Measurements from ENCODE around the gene PLXDC2. TPM values are rescaled to one million over a fixed set of nuclear protein-coding genes. Genes with fewer than 3 reads are reported as not detected.
"Not testable (repeated sequence)": the region's sequence is repeated elsewhere in the genome, so short reads cannot be mapped to it uniquely, and the experiment has no call there.

The PLXDC2 gene
- total RNA-seq, 1 donor: 38.0 TPM

DNA sequence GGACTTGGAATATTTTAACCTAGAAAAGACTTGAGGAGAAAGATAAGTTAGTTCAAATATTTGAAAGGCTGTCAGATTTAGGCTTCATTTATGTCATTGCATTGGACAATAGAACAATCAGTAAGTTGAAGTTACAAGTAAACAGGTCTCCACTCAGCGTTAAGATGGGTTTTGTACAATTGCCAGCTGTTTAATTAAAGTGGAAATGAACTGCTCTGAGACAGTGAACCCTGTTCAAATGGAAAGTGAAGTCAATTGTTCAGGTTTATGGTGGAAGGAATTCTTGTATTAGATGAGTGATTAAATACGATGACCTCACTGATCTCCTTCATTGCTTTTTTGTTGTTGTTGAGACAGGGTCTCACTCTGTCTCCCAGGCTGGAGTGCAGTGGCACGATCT is 151.7 kb downstream of the PLXDC2 start:
- DNase-seq (ENCODE audit: low read depth in 2 of 3, low spot score in 2 of 3): no peak

DNA sequence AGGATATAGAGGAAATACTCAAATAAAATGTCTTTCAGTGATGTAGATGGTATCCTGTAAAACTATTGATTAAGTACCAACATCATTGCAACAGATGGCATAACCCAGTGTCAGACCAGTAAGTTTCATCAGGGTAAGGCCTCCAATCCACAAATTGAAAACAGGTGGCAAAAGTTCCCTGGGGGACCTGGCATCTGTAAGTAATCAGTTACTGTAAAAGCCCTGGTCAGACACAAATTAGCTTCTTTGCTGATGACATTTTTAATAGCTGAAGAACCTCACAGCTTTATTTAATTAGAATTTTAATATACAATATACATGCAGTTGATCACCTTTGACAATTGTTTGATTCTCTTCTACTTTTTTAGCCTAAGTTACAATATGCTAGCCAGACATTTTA is 152.5 kb downstream of the PLXDC2 start:
- no peak for DNase-seq (ENCODE audit: low read depth in 2 of 3, low spot score in 2 of 3)

DNA sequence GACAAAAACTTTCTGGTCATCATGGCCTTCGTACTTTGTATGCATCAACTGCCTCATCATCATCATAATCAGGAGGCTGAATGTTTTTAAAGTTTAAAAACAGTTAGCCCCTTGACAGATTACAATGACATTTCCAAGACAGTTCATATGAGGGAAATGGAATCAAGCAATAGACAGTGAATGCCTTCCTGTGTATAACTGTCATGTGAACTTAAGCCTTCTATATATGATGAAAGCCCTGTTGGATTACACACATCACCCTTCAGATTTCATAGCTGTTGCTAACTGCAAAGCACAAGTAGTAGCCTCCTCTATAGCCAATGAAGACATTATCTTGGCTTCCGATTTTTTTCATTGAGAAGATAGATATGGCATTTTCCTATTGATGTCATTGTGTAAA is 154.0 kb downstream of the PLXDC2 start:
- DNase-seq (ENCODE audit: low read depth in 2 of 3, low spot score in 2 of 3): no peak

DNA sequence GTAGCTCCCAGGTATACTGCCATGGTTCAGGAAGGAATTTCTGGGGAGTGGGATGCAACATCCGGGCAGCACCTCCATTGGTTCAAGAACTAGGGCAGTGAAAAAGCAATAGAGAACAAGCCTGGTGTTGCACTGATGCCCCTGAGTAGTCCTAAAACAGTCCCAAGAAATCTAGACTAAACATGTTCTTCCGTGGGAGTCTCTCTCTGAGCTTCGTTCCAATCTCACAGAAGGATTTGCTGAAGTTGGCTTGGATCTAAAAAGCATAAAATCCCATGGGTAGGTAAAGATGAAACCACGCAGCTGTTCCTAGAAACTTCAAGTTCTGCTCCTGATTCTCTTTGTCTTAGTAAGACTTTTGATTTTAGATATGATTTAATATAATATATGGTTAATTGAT is 154.5 kb downstream of the PLXDC2 start:
- no peak for DNase-seq (ENCODE audit: low read depth in 2 of 3, low spot score in 2 of 3)

DNA sequence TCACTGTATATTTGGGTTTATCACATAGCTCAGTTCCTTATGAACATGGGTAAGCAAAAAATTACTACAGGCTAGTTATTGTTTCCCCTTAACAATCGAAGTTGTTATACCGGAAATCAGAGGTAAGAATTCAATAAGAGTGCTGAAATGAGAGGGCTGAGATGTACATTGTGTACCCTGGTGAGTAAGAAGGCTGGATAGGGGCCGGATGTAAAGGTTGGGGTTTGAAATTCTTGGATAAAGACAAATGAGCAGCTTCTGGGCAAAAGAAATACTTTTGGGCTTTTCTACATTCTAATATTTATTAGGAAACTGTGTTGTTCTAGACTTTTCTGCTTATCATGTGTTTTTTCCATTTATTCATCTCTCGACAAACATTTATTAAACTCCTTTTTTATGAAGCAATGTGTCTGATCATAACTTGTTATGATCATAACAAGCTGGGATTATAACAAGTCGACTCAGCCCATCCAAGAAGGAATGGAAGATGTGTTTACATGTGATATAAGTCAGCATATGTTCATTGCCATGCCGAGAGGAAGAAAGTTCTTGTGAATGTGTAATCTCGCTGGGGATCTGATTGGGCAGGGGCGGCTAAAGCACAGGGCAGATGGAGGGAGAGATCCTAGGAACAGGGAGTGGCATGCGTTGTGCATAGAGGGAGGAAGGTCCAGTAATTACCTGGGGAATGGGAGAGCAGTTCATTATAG is 155.3 kb downstream of the PLXDC2 start:
- DNase-seq (ENCODE audit: low read depth in 2 of 3, low spot score in 2 of 3): no peak

DNA sequence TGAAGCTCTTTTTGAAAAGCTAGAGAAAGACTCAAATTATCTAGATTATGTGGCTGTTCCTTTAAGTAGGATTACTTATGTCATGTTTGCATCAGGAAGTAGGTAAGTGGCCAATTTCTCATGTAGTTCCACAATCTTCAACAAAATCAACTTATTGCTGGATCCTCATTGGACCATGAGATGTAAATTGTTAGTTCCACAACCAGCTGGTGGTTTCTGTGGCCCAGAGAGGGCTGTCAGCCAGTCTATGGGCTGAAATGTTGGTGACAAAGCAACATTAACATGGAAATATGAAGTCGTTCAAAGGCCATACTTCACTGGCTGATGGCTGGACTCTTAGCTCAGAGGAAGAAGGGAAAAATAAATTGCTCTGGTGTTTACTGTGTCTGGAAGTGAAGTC is 157.9 kb downstream of the PLXDC2 start:
- DNase-seq (ENCODE audit: low read depth in 2 of 3, low spot score in 2 of 3): peak in 1 of 3 donors; percentile 29

DNA sequence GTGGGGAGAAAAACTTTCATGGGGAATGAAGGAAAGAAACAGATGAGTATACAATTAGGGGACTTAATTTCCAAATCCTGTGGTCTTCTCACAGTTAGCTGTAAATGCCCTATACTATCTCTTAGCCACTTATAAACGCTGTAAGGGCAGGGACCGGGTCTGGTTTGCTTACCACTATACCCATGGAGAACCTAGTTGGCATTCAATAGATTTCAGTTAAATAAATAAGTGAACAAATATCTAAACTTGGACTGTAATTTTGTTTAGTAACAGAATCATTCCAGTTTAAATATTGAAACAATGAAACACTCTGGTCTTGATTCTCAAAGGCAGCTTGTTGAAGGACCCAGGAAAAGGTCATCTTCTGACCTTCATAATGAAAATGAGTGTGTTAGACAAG is 158.3 kb downstream of the PLXDC2 start:
- no peak for DNase-seq (ENCODE audit: low read depth in 2 of 3, low spot score in 2 of 3)

DNA sequence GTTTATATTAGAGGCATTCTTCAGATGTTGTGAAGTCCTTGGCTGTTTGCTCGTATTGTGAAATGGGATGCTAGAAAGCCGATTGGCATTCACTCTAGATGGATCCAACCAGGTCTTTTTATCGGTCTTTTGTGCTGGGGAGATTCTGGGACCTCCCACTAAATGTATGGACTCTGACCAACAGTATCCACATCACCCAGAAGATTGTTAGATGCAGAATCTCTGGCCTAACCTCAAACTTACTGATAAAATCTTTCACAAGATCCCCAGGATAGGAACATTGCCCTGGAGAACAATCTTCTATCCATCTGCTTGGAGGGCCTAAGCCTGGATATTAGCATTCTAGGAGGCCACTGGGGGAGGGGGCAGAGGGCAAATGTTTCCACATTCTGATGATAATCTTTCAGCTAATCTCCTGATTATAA is 160.9 kb downstream of the PLXDC2 start:
- DNase-seq (ENCODE audit: low read depth in 2 of 3, low spot score in 2 of 3): no peak

DNA sequence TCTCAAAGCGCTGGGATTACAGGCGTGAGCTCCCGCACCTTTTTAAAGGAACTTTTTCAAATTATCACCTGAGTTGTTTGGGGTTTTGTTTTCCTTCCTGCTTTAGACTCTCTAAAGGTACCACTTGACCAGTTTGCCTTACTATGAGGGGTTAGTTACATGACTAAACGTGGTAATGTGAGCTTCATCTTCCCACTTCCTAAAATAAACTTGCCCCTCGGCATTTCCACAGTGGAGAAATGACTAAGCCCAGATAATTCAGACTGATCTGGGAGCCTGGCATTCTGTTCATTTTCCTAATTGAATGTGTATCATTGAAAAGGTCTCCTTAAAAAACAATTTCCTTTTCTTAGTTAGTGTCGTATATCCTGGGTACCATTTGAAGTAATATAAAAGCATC is 163.4 kb downstream of the PLXDC2 start:
- no peak for DNase-seq (ENCODE audit: low read depth in 2 of 3, low spot score in 2 of 3)

DNA sequence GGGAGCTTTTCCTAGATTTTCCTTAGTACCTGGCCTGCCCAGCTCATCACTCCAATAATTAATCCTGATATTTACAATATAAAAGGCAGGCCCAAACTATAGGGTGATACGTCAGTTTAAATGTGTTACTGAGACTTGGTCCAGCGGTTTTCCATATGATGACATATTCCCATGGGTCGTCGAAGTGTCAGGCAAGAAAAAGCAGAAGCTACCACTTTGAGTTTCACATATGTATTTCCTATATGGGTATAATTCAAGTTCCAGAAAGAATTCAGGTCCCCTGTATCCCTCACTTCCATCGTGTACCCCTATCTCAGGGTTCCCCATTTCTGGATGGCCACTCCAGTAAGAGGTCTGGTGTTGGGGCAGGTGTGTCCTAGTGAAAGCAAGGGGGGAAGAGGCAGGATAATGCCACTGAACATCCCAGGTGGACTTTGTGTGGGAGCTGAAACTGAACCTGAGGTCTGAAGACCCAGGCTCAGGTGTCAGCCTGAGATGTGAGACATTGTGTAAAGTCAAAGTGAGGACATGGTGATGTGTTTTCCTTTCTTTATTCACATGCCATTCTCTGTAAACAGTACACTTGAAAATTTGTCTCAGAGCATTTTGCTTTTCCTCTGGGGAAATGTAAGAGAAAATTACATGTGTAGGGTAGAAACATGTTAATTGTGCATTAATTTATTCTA is 167.8 kb downstream of the PLXDC2 start:
- DNase-seq (ENCODE audit: low read depth in 2 of 3, low spot score in 2 of 3): no peak

DNA sequence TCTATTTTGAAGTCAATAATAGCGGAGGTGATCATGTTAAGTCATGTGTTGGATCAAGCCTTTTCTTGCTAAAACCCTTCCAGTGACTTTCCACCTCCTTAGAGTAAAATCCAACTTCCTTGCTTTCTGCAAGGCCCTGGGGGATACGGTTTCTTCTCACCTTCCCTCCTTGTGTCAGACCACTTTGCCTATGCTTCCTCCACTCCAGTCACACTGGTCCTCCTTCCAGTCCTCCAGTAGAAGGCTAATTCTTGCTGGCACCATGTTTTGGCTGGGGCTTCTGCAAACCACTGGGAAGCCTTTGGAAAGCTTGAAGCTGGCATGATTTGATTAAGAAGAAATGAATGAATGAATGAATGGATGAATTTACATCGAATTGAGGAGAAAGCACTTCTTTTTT is 169.5 kb downstream of the PLXDC2 start:
- DNase-seq (ENCODE audit: low read depth in 2 of 3, low spot score in 2 of 3): no peak

DNA sequence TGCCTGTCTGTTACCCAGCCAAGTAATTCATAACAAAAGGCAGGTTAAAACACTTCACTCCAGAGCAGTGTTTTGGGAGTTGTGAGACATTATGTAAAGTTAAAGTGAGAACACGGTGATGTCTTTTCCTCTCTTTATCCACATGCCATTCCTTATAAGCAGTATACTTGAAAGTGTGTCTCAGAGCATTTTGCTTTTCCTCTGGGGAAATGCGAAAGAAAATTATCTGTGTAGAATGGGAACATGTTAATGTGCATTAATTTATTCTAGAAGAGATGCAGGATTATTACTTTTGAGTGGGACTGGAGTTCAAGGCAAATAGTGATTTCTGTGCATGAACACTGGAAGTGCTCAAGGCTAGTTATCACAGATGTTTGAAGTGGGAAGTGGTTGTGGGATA is 170.4 kb downstream of the PLXDC2 start:
- no peak for DNase-seq (ENCODE audit: low read depth in 2 of 3, low spot score in 2 of 3)

DNA sequence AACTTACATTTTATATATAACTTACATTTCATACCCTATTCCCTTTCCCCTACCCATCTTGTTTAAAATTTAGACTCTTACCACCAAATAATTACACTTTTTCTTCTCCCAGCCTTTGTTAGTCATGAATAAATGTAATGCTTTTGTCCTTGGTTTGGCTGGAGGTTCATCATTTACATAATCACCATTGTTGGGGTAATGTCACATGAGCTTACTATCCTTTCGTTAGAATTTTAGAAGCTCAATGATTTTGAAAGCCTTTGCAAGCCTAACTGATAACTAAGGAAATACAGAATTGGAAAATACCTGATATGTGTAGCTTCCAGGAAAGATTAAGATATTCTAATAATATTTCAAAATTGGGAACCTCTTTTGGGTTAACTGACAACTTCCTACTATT is 171.7 kb downstream of the PLXDC2 start:
- no peak for DNase-seq (ENCODE audit: low read depth in 2 of 3, low spot score in 2 of 3)

DNA sequence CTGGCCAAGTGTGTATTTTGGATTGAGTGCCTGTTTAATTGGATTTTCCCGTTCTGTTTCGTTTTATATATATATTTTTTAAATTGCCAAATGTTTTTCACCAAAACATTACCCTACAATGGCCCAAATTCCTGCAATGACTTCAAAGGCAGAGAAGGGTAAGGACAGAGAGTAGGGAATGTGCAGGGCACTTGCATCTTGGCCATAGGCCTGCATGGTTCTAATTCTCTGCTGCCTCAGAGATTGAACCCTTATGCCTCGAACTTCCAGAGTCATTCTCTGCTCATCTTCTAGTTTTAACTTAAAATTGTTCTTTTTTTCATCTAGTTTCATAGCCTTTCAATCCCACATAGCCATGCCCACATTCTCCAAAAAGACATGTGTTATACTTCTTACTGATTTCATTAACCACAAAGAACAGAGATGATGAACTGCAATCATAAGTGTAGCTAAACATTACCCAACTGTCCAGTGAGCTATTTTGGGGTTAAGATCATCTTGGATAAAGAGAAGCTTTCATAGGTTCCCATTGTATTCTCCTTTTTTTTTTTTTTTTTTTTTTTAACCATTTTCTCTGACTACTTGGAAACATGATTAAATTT is 177.6 kb downstream of the PLXDC2 start:
- DNase-seq (ENCODE audit: low read depth in 2 of 3, low spot score in 2 of 3): peak in 1 of 3 donors; percentile 13

DNA sequence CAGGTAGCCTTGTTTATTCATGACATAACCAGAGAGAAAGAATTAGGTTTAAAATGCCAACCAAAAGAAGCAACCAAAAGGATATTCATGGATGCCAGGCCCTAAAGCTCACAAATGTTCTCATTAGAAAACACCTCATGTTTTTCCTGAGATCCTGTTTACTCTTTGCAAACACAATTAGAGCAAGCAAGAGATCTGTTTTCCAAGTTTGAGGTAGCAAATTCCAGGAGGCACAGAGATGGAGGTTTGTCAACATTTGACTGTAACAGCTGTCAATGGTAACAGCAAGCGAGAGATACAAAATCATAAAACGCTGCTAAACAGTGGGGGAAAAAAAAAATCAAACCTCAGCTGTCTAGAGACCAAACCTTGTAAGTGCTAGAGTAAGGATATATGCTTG is 182.2 kb downstream of the PLXDC2 start:
- DNase-seq (ENCODE audit: low read depth in 2 of 3, low spot score in 2 of 3): no peak

DNA sequence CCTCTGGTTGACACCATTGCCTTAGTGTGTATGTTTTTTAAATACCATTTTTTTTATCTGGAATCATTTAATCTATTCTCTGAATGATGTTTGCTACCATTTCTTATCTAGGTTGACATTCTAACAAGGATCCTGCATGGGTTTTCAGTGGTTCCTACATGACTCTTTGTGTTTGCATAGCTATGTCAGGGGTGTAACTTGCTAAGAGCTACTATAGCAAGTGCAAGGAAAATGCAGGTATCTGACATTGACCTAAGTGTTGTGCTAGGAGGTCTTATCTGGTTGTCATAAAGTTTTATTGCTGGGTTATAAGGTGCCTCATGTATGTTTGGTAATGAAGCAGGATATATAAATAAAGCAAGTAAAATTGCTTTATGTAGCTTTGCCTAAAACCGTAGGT is 183.2 kb downstream of the PLXDC2 start:
- DNase-seq (ENCODE audit: low read depth in 2 of 3, low spot score in 2 of 3): no peak

DNA sequence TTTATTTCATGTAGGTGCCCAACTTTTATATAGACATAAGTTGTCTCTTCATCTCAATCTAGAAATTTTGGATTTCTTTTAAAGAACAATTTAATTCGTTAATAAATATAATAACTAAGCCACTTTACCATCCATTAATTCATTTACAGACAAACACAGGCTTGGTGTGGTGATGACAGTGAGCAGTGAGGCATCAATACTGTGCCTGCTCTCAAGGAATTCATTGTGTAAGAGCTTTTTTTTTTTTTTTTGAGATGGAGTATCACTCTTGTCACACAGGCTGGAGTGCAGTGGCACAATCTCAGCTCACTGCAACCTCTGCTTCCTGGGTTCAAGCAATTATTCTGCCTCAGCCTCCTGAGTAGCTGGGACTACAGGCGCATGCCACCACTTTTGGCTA is 185.8 kb downstream of the PLXDC2 start:
- not testable (repeated sequence) for DNase-seq (ENCODE audit: low read depth in 2 of 3, low spot score in 2 of 3)

DNA sequence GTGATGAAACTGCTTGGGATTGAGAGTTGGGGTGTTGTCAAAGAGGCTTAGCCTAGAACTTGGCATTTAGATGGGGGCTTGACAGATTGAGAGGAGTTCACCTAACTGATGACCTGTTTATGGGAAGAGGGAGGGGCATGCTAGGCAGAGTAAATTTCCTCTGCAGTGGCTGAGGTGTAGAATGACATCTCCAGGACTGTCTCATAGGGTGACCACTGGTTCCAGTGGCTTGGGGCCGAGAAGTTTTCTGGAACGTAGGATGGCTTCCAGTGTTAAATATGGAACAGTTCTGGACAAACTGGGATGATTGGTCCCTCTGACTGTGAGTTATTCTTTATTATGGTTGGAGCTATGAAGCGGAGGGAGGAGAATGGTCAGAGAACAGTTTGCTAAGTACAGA is 186.4 kb downstream of the PLXDC2 start:
- no peak for DNase-seq (ENCODE audit: low read depth in 2 of 3, low spot score in 2 of 3)

DNA sequence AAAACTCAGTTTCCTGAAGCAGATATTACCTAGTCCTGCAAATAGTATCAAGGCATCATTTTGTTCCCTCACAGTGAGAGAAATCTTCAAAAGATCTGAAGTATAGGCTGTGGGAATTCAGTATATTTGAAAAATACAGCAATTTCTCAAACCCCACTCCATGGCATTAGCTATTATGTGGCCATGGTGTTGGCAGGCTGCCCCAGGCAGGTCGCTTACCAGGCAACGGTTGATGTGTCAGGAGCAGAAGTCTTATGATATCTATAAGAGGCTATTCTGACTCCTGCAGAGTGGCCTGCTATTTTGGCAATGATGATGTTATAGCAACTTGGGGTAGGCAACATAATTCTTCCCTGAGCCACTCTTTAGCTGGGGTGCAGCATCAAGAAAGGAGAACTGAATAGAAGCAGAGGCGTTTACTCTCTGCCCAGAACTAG is 187.9 kb downstream of the PLXDC2 start:
- DNase-seq (ENCODE audit: low read depth in 2 of 3, low spot score in 2 of 3): peak in 2 of 3 donors; percentile 29 to 42

DNA sequence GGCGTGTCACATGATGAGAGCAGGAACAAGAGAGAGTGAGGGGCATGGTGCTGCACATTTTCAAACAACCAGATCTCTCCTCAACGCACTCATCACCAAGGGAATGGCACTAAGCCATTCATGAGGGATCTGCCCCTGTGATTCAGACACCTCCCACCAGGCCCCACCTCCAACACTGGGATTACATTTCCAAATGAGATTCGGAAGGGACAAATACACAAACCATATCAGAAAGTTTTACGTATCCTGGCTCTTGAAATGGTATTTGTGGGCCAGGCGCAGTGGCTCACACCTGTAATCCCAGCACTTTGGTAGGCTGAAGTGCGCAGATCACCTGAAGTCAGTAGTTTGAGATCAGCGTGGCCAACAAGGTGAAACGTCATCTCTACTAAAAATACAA is 189.4 kb downstream of the PLXDC2 start:
- no peak for DNase-seq (ENCODE audit: low read depth in 2 of 3, low spot score in 2 of 3)

DNA sequence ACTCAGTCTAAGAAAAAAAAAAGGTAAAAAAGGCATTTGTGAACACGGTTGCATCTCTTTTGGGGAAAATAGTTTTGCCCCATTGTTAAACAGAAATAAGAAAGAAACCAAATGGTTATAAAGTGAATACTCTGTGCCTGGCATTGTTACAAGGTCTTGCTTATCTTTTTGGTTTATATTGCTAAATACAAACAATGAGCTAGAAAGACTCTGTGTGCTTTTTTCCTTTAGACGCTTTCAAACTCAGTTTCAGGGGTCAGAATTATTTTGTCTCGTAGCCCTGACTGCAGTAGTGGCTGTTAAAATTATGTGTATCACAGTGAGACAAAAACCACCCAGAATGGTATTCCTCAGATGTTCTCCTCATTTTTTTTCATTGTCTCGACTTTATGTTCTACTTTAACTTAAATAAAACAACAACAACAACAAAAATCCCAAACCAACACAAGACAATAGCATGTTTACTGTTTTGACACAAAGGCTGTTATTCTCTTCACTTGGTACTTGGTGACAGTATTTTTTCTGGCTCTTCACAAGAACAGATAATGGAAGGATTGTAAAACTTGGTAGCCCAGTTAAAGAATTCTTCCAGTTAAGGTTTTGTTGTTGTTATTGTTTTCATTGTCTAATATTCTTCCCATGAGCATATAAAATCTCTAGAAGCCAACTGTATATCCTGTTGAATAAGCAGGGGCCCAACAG is 190.1 kb downstream of the PLXDC2 start:
- no peak for DNase-seq (ENCODE audit: low read depth in 2 of 3, low spot score in 2 of 3)

Data from hematopoietic multipotent progenitor cell (in vitro differentiated cells).